SK-N-DZ (cell line): ENCODE data around the gene ETV7.
"Not testable (repeated sequence)": the region's sequence is repeated elsewhere in the genome, so short reads cannot be mapped to it uniquely, and the experiment has no call there.

ENCODE experiments used
- DNase-seq: peaks from one replicate; pipeline ENCODE4 v3.0.0-alpha.2; 2015; ENCODE audit warnings: low spot score

Gene ETV7

DNA sequence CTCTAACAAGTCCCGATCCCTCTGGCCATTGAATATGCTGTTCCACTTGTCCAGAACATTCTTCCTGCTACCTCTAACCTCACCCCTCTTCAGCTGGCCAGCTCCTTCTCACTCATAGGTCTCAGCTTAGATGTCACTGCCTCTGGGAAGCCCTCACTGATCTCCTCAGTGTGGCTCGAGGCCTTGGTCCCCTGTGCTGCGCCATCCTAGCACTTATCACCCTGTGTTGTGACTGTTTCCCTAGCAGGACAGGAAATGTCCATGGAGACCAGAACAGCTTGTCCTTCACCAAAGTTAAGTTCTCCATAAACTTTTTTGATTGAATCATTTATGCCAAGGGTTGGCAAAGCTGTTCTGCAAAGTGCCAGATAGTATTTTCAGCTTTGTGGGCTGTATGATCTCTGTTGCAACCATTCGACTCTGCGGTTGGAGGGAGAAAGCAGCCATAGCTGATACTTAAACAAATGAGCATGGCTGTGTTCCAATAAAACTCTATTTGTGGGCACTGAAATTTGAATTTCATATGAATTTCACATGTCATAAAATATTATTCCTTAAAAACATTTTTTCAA is 44.3 kb downstream of the ETV7 start:
- DNase-seq = no peak

DNA sequence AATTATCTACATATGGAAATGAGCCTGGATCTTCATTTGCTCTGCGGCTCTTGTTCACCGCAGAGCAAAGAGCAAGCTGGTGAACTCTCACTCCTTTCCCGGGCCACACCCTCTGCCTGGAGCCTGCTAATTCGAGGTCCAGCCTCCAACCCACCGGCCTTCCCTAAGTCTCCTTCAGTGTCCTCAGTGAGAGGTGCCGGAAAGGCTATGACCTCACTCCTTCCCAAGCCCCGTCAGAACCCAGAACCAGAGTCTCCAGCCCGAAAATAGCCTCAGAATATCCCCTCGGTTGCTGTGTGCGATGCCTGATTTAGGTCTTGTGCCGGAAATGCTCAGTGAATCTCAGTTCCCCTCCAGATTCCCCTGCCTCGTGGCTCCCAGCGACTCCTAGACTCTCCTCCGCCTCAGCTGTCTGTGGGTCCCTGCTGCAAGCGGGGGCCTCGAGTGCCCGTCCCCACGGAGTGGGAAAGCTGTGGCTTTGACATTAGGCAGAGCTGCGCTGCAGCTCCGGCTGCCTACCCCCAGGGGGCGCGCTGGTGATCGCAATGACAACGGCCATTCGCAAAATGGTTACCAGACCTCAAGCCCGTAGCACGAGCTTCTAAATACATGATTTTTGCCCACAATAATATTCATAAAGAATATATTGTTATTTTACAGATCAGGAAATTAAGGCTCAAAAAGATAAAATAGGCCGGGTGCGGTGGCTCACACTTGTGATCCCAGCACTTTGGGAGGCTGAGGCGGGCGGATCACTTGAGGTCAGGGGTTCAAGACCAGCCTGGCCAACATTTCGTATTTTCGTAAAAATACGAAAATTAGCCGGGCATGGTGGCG is 46.6 kb downstream of the ETV7 start:
- peak; percentile 59 for DNase-seq

DNA sequence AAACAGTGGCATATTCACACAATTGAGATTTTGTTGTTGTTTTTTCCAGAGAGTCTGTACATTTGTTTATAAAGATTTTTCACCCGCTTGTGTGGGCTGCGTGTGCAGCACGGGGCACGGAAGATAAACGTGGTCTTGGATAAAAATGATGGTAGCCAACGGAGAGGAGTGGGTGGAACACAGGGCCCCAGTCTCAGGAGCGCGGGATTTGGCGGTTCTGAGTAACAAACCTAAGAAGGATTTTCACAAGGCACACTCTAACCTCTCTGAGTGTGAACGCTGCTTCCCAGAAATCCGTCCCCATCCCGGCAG is 47.2 kb downstream of the ETV7 start:
- no peak for DNase-seq

DNA sequence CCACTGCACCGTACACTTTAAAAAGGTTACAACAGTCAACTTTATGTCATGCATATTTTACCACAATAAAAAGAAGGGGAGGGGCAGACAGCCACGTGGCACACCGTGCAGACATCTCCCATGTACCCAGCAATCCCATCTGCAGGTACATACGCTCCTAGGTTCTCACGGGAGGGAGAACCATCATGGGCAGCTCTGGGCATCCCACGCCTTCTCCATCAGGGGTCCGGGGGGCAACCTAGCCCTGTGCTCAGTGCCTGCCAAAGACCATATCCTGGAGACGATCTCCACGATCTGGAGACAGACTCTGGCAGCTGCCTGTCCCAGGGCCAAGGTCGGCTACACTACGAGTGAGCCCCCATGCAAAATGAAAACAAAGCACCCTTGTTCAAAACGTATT is 48.3 kb downstream of the ETV7 start:
- no peak for DNase-seq

GRCh38 chr6:36338223-36338622 is 49.2 kb downstream of the ETV7 start:
- not testable (repeated sequence) for DNase-seq

DNA sequence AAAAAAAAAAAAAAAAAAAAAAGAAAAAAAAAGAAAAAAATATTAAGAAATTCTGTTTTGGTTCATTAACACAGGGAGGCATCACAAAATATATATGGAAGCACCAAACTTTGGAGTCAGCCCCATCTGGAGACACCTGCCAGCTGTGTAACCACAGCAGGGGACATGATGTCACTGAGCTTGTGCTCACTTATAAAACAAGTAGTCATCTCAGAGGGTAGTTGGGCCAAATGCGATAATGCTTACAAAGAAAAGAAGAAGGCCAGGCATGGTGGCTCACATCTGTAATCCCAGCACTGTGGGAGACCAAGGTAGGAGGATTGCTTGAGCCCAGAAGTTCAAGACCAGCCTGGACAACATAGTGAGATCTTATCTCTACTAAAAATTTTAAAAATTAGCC is 49.7 kb downstream of the ETV7 start:
- no peak for DNase-seq

DNA sequence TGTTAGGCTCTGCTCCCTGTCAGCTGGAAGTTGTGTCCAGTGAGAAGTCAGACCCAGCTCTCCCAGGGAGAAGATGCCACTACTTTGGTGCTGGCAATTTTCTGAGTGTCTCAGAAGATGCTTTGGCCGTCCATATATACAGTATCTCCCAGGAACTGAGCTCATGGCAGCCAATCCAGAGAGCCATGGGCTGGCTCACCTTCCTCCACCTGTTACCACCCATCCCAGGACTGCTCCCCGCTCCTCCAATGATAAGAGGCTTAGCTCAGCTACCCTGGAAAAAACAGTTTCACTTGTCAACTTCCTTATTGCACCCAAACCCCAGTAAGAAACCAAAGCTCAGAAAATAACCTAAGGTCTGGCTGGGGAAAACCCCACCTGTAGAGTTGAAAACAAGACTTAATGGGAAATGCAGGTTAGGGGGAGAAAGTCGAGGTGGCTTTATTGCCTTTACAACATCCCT is 50.7 kb downstream of the ETV7 start, which contains the start of gene BNIP5:
BNIP5 (minus strand) TSS at position 110 of the 463 bp plus-strand sequence. CDS start 6,198 bp downstream, outside the sequence.
- no peak for DNase-seq

- DNase-seq = no peak
These were observed 51.2 kb downstream of the ETV7 start for GRCh38 chr6:36336208-36336710.

DNA sequence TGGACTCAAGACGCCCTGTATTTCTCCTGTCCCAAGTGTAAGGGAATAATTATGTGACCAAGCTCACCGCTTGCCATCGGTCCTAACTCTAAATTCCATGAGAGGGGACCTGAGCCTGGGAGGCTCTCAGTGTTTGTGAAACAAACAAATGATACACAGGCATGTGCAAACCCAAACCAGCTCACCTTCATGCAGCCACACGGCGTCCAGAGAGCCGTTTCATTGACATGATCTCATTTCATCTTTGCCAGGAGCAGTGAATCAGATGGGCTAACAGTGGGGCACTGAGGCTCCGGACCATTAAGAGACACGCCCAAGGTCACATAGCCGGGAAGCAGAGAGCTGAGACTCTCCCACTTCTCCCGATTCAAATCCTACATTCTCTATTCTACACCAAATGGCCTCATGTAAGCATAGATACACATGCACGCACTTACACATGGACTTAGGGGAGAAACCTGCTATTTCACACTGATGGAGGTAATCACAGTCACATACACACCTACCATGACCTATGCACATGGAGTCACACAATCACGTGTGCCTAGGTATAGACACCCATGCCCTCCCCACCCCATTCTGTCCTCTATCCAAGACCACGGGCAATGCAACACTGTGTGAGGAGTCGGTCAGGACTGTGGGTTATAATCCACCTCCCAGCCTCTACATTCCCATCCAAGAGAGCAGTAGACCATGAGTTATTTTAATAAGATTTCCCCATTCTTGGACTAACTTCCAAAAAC is 51.8 kb downstream of the ETV7 start:
- no peak for DNase-seq

DNA sequence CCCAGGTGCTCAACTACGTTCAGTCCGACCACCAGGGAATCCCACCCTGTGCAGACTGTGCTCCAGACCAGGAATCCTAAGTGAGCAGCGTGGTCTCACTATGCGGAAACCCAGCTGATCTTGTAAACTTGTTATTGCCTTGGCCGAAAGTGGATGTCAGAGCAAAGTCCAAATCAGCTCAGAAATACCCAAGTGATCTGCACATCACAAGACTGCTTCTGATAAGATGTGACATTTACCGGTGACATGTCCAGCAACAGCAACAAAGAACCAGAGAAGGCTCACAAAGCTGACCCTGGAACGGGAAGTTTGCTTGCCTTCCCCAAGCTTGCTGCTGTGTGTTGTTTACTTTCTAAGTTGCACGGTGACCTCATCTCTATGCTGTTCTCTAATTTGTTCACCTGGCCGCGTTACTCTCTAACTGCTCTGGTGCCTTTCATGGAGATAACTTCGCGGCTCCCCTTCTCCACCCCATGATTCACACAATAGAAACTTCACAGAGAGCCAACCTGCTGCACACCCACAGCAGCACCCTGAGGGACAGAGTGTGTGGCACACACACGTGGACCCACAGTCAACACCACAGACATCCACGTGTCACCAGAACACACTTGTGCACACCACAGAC is 52.5 kb downstream of the ETV7 start:
- no peak for DNase-seq

- no peak for DNase-seq
These were observed 53.3 kb downstream of the ETV7 start for GRCh38 chr6:36333931-36334725.

GRCh38 chr6:36333171-36333895 is 54.1 kb downstream of the ETV7 start:
- DNase-seq = no peak

DNA sequence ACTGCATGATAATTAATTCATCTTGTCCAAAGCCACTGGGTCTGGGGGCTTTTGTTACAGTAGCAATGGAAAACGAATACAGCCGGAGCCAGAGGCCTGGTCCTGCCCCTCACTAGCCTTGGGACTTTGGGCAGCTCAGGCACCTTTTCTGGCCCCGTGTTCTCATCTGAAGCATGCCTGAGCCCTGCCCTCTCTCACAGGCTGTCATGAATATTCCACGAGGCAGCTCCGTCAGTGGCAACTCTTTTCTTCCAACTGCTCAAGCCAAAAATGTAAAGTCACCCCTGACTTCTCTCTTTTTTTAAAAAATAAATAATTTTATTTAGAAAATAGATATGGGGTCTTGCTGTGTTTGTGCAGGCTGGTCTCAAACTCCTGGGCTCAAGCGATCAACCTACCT is 56.1 kb downstream of the ETV7 start:
- DNase-seq = no peak

DNA sequence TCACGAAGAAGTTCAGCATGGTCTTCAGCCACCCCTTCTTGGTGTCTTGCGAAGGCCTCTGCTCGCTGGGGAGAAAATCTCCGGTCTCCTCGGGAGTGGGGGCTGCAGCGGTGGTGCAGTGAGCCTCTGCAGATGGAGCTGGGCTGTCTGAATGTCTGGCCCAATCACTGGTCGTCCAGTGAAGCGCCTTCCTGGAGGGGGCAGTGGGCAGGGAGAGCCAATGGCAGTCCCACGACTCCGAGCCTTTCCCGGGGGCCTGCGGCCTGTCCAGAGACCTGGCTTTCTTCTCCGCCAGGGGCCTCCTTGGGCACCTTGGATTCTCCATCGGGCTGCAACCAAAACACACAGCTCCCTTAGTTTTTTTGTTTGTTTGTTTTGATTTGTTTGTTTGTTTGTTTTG is 57.1 kb downstream of the ETV7 start:
- DNase-seq = peak; percentile 69

DNA sequence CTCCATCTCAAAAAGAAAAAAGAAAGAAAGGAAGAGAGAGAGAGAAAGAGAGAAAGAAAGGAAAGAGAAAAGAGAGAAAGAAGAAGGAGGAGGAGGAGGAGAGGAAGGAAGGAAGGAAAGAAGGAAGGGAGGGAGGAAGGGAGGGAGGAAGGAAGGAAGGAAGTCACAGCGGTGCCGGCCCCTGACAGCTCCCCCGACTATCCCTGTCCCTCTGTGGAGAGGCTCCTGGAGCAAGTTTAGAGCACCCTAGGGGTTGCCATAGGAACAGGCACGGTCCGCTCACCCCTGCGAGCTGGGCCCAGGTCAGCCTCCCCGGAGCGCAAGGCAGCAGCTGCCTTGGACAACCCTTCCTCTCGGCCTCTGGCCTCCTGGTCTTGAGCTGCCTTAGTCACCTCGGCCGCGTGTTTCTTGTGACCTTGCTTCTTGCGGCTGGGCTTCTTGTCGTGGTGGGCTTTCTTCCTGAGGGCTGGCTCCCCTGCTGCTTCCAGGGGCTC is 57.6 kb downstream of the ETV7 start:
- peak; percentile 67 for DNase-seq

DNA sequence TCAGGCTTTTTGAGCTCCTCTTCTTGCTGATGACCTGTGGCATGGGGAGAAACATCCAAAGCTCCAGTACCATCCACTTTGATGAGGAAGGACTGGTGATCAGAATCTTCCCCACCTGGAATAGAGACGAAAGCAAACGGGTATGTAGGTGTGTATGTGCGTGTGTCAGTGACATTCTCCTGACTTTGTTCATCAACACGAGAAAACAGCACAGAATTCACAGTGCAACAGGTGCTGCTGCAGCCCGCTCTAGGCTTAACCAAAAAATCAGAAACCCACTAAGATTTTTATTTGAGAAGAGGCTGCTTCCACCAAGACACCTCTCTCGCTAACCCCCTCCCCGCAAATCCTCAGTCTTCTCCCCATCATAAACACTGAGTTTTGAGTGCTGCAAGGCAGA is 58.9 kb downstream of the ETV7 start:
- no peak for DNase-seq

GRCh38 chr6:36327919-36328236 is 59.6 kb downstream of the ETV7 start:
- DNase-seq = no peak

- no peak for DNase-seq
These were observed 60.1 kb downstream of the ETV7 start for GRCh38 chr6:36327226-36327918.

- peak; percentile 78 for DNase-seq
These were observed 61.0 kb downstream of the ETV7 start for GRCh38 chr6:36326356-36326995.
